ENCODE results near the gene GCDH. TPM values are rescaled to one million over a fixed set of nuclear protein-coding genes. Genes with fewer than 3 reads are reported as not detected.
"Not testable (repeated sequence)": the region's sequence is repeated elsewhere in the genome, so short reads cannot be mapped to it uniquely, and the experiment has no call there.

The GCDH gene
- total RNA-seq = 10 to 100 TPM; 17.7 to 36.3 (median 28.4) TPM
- polyA plus RNA-seq = 10 to 100 TPM; 11.9 to 35.3 TPM
- long read RNA-seq, donor 1, transcript GCDH-201 (12 exons, 1,956 nt) = major isoform, 62 of 93 reads
- long read RNA-seq, donor 1, partial matches to known transcripts = 13 of 93 reads
- long read RNA-seq, donor 1, other reads (novel, unspliced or antisense) = 12 of 93 reads
- long read RNA-seq, donor 2, partial matches to known transcripts = 5 of 7 reads
- long read RNA-seq, donor 2, other reads (novel, unspliced or antisense) = 0 of 7 reads
- long read RNA-seq, donor 3, transcript GCDH-201 (12 exons, 1,956 nt) = major isoform, 20 of 36 reads
- long read RNA-seq, donor 3, partial matches to known transcripts = 3 of 36 reads
- long read RNA-seq, donor 3, other reads (novel, unspliced or antisense) = 12 of 36 reads

DNA sequence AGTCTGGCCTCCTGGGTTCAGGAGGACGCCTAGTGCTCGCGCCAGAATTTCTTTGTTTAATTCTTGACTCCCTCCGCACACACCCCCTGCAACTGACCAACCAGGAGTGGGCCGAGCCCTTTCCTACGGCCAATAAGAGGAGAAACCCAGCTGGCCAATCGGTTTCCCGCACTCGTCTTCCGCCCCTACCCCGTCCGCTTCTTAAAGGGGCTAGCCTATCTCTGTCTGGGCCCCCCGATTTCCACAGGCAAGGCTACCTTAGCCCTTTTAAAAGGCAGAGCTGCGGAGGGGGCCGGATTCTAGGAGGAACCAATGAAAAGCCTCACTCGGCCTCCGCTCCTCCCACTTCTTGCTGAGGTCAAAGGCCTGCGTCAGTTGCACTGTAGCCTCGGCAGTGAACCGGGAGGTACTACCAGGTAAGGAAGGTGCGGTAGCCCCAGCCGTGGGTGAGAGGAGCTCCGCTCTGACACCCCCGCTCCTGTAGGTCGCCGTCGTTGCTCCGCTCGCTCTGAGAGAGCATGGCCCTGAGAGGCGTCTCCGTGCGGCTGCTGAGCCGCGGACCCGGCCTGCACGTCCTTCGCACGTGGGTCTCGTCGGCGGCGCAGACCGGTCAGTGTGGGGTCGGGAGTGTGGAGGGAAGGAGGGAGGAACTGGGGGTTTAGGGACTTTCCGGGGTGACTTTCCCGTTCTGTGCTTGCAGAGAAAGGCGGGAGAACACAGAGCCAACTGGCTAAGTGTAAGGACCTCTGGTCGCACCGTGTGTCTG lies at the start of gene GCDH:
TSS of gene GCDH (plus strand) at position 374 of the 766 bp plus-strand sequence. CDS start at position 519, 145 bp downstream.
- H3K4me1 ChIP-seq (ENCODE audit: insufficient read depth) = peaks cover 5% of the 10 kb centered on the region
- H3K36me3 ChIP-seq = no peaks in the 10 kb centered on the region
- peak within 1 kb of the TSS in 1 of 2 donors; percentile 70 for H3K27ac ChIP-seq
- H3K27me3 ChIP-seq = no peaks in the 10 kb centered on the region
- intact Hi-C loops (cut with DNase I) = no loop called here
- no peak for TF ChIP-seq EP300 (IDR thresholded peaks at IDR 0.05)
- TF ChIP-seq, protein P1, sequence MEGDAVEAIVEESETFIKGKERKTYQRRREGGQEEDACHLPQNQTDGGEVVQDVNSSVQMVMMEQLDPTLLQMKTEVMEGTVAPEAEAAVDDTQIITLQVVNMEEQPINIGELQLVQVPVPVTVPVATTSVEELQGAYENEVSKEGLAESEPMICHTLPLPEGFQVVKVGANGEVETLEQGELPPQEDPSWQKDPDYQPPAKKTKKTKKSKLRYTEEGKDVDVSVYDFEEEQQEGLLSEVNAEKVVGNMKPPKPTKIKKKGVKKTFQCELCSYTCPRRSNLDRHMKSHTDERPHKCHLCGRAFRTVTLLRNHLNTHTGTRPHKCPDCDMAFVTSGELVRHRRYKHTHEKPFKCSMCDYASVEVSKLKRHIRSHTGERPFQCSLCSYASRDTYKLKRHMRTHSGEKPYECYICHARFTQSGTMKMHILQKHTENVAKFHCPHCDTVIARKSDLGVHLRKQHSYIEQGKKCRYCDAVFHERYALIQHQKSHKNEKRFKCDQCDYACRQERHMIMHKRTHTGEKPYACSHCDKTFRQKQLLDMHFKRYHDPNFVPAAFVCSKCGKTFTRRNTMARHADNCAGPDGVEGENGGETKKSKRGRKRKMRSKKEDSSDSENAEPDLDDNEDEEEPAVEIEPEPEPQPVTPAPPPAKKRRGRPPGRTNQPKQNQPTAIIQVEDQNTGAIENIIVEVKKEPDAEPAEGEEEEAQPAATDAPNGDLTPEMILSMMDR (IDR thresholded peaks at IDR 0.05) = no peak
- TF ChIP-seq POLR2A (IDR thresholded peaks at IDR 0.05) = peak; percentile 58
- DNase-seq = peak; percentile 94 to 98 (median 95)
- WGBS, 3 donors = 0 to 1% (median 0%) methylated on average over 48 to 49 of the region's 49 CpGs
- H3K9me3 ChIP-seq = no peaks in the 10 kb centered on the region
- H3K4me3 ChIP-seq = peak within 1 kb of the TSS; percentile 95

DNA sequence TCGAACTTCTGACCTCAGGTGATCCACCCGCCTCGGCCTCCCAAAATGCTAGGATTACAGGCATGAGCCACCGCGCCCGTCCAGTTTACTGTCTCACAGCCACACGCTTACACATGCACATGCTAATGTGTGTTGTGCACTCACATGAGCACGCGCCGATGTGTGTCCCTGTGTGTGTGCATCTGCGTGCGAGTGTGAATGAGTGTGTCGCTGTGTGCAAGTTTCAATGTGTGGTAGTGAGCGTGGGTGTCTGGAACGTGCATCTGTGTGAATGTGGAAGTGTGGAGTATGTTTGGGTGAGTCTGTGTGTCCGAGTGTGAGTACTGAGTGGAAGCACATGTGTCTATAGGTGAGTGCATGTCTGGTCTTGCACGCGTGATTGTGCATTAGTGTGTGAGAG lies 48.4 kb upstream of the GCDH start:
- no peak for DNase-seq
- H3K36me3 ChIP-seq = no peaks in the 10 kb centered on the region
- H3K27me3 ChIP-seq = peaks cover 8% of the 10 kb centered on the region
- no peak overlapping the region for H3K27ac ChIP-seq
- intact Hi-C loops (cut with DNase I) = no loop called here
- TF ChIP-seq, protein P1 (IDR thresholded peaks at IDR 0.05) = no peak
- TF ChIP-seq POLR2A (IDR thresholded peaks at IDR 0.05) (no peak), EP300 (IDR thresholded peaks at IDR 0.05) (no peak)
- no peaks in the 10 kb centered on the region for H3K9me3 ChIP-seq
- 89 to 92% (median 90%) methylated on average over 18 of the region's 18 CpGs for WGBS, 3 donors
- no peak overlapping the region for H3K4me3 ChIP-seq
- peaks cover 5% of the 10 kb centered on the region for H3K4me1 ChIP-seq (ENCODE audit: insufficient read depth)

DNA sequence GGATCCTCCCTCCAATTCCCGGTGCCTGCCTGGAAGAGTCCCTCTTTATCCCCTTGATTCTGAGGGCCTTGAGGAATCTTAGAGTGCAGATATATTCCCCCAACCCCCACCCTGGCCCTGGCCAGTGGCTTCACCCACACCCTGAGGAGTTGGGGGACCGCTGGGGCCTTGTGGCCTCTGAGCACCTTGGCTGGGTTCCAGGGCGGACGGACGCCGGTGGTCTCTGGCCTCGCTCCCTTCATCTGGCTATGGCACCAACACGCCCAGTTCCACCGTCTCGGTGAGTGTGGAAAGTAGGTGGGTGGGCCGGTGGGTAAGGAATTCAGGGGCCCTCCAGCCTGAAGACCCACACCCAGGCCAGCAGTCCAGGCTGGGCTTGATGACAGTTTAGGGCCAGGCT lies 47.6 kb upstream of the GCDH start:
- Histone ChIP-seq H3K4me1 (ENCODE audit: insufficient read depth) (peaks cover 5% of the 10 kb centered on the region), H3K4me3 (no peak overlapping the region), H3K27ac (no peak overlapping the region), H3K36me3 (no peaks in the 10 kb centered on the region), H3K27me3 (peaks cover 3% of the 10 kb centered on the region), H3K9me3 (no peaks in the 10 kb centered on the region)
- WGBS, 3 donors = 66 to 71% (median 66%) methylated on average over 11 of the region's 11 CpGs
- TF ChIP-seq, protein P1 (IDR thresholded peaks at IDR 0.05) = no peak
- no peak for TF ChIP-seq POLR2A (IDR thresholded peaks at IDR 0.05)
- no peak for TF ChIP-seq EP300 (IDR thresholded peaks at IDR 0.05)
- DNase-seq = no peak
- intact Hi-C loops (cut with DNase I) = no loop called here

DNA sequence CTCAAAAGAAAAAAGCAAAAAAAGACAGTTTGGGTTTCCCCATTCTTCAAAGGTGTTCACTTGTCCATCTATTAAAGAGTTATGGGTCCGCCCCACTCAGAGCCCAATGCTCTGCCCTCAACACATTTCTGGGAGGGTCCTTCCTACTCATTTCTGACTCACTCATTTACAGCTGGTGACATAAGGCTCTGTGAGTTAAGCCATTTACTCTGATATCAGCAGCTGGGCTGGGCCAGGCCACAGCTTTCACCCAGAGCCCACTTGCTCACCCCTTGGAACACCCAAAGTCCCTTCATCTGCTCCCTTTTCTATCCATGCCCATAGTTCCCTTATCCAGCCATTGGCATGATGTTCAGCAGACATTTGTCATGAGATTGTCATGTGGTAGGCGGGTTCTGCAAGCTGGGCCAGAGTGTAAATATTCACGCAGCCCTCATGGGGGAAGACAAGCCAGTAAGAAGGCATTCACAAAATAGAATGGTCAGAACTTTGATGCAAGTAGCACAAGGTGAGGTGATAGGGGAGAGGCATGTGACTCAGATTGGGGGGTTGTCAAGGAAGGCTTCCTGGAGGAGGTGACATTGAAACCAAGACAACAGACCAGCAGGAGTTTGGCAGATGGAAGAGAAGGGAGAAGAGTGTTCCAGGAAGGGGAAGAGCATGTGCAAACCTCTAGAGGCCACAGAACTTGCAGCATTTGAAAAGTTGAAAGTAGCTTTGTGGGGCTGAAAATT lies 46.8 kb upstream of the GCDH start:
- peaks cover 5% of the 10 kb centered on the region for H3K4me1 ChIP-seq (ENCODE audit: insufficient read depth)
- TF ChIP-seq, protein P1 (IDR thresholded peaks at IDR 0.05) = no peak
- TF ChIP-seq EP300 (IDR thresholded peaks at IDR 0.05) (no peak), POLR2A (IDR thresholded peaks at IDR 0.05) (no peak)
- H3K27me3 ChIP-seq = peaks cover 3% of the 10 kb centered on the region
- H3K36me3 ChIP-seq = no peaks in the 10 kb centered on the region
- H3K9me3 ChIP-seq = no peaks in the 10 kb centered on the region
- DNase-seq = no peak
- intact Hi-C loops (cut with DNase I) = no loop called here
- H3K4me3 ChIP-seq = no peak overlapping the region
- no peak overlapping the region for H3K27ac ChIP-seq
- WGBS, 3 donors = 74 to 86% (median 77%) methylated on average over 3 of the region's 3 CpGs

DNA sequence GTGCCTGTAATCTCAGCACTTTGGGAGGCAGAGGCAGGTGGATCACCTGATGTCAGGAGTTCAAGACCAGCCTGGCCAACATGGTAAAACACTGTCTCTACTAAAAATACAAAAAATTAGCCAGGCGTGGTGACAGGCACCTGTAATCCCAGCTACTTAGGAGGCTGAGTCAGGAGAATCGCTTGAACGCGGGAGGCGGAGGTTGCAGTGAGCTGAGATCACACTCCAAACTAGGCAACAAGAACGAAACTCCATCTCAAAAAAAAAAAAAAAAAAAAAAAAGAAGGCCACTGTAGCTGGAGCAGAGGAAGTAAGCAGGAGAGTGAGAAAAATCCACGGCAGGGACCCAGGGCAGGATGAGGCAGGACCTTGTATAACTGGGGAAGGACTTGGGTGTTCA lies 44.3 kb upstream of the GCDH start:
- H3K27me3 ChIP-seq; DNase-seq; H3K36me3 ChIP-seq; H3K4me1 ChIP-seq (ENCODE audit: insufficient read depth); H3K4me3 ChIP-seq; H3K9me3 ChIP-seq; H3K27ac ChIP-seq: not testable (repeated sequence)
- WGBS, 3 donors = 79 to 84% (median 82%) methylated on average over 7 of the region's 7 CpGs
- intact Hi-C loops (cut with DNase I) = loop anchor here (5.0 kb wide), 2 partner anchors 79 to 84 kb away; no protein-coding TSS in a partner anchor
